ENCODE measurements around the gene ZNF716. TPM values are rescaled to one million over a fixed set of nuclear protein-coding genes. Genes with fewer than 3 reads are reported as not detected.

Gene ZNF716
- total RNA-seq, 1 donor from 2014 or later = not detected

DNA sequence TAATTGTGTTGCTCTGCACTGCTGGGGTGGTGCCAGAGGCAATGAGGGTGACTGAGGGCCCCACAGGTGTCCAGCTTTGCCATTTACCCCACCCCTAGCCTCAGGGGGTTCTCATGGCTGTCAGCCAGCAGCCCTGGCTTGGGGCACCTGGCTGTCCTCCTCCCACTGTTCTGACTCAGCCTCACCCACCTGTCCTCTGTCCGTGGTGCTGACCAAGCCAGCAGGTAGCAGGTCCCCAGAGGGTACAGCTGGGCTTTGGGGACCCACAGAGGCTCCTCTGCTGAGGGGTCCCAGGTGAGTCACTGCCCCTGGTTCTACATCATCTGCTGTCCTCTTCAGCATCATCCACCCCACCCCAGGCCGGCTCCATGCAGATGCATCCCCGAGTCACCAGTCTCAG lies 32.2 kb upstream of the ZNF716 start:
- DNase-seq (ENCODE audit: extremely low spot score in 2 of 2) = peak; percentile 62 to 72
- intact Hi-C loops (cut with DNase I) = no loop called here
- no peaks in the 10 kb centered on the region for H3K36me3 ChIP-seq
- TF ChIP-seq POLR2AphosphoS5 (IDR thresholded peaks at IDR 0.05; ENCODE audit: insufficient read depth in 1 of 2, low read depth in 1 of 2) (no peak), POLR2A (IDR thresholded peaks at IDR 0.05) (no peak)
- TF ChIP-seq, protein P1, sequence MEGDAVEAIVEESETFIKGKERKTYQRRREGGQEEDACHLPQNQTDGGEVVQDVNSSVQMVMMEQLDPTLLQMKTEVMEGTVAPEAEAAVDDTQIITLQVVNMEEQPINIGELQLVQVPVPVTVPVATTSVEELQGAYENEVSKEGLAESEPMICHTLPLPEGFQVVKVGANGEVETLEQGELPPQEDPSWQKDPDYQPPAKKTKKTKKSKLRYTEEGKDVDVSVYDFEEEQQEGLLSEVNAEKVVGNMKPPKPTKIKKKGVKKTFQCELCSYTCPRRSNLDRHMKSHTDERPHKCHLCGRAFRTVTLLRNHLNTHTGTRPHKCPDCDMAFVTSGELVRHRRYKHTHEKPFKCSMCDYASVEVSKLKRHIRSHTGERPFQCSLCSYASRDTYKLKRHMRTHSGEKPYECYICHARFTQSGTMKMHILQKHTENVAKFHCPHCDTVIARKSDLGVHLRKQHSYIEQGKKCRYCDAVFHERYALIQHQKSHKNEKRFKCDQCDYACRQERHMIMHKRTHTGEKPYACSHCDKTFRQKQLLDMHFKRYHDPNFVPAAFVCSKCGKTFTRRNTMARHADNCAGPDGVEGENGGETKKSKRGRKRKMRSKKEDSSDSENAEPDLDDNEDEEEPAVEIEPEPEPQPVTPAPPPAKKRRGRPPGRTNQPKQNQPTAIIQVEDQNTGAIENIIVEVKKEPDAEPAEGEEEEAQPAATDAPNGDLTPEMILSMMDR (IDR thresholded peaks at IDR 0.05) = no peak
- no peak overlapping the region for H3K27ac ChIP-seq
- H3K9me3 ChIP-seq = no peaks in the 10 kb centered on the region
- no peak overlapping the region for H3K4me3 ChIP-seq
- H3K27me3 ChIP-seq = no peaks in the 10 kb centered on the region
- H3K4me1 ChIP-seq = no peaks in the 10 kb centered on the region

DNA sequence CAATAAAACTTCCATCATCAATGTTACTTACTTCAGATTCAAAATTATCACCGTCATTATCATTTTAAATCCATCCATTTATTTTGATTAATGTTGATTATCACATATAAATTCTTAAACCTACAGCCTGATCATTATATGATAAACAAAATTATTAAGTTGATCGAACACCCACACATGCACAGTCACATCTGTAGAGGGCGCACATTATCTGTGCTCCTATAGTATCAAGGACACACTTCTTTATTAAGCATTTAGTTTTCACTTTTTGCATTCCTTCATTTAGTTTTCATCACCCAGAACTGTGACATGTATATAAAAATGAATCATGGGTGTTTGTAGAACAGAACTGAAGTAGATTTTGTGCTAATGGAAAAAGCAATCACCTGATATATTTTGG lies 26.2 kb upstream of the ZNF716 start:
- TF ChIP-seq POLR2AphosphoS5 (IDR thresholded peaks at IDR 0.05; ENCODE audit: insufficient read depth in 1 of 2, low read depth in 1 of 2) (no peak), POLR2A (IDR thresholded peaks at IDR 0.05) (no peak)
- TF ChIP-seq, protein P1 (IDR thresholded peaks at IDR 0.05) = no peak
- H3K27me3 ChIP-seq = no peaks in the 10 kb centered on the region
- H3K4me1 ChIP-seq = no peaks in the 10 kb centered on the region
- H3K4me3 ChIP-seq = no peak overlapping the region
- no peaks in the 10 kb centered on the region for H3K9me3 ChIP-seq
- H3K27ac ChIP-seq = no peak overlapping the region
- intact Hi-C loops (cut with DNase I) = no loop called here
- no peaks in the 10 kb centered on the region for H3K36me3 ChIP-seq
- DNase-seq (ENCODE audit: extremely low spot score in 2 of 2) = no peak

DNA sequence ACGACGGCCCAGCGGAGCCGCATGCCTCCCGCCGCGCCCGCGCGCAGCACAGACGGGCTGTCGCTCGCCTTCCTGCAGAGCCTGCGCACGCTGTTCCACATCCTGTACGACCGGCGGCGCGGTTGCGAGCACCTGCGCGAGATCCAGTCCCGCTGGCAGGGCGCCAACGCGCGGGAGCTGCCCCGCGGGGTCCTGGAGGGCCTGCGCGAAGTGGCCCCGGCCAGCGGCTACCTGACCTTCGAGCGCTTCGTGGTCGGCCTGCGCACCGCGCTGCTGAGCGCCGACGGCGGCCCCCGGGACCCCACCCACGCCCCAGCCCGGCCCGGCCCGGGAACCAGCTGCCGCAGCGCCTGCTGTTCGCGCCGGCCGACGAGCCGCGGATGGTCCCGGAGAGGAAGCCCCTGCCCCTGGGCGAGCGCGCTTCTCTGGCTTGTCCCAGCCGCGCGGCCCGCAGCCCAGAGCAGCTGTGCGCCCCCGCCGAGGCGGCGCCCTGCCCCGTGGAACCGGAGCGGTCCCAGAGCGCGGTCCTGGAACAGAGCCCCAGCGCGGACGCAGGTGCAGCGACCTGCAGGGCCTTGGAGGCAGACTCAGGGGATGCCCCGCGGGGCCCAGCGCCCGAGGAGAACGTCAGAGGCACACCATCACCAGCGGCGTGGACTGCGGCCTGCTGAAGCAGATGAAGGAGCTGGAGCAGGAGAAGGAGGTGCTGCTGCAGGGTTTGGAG lies 25.3 kb upstream of the ZNF716 start:
- H3K4me1 ChIP-seq = no peaks in the 10 kb centered on the region
- no peak overlapping the region for H3K4me3 ChIP-seq
- no peaks in the 10 kb centered on the region for H3K36me3 ChIP-seq
- TF ChIP-seq POLR2A (IDR thresholded peaks at IDR 0.05) (no peak), POLR2AphosphoS5 (IDR thresholded peaks at IDR 0.05; ENCODE audit: insufficient read depth in 1 of 2, low read depth in 1 of 2) (no peak)
- TF ChIP-seq, protein P1 (IDR thresholded peaks at IDR 0.05) = no peak
- intact Hi-C loops (cut with DNase I) = no loop called here
- no peaks in the 10 kb centered on the region for H3K9me3 ChIP-seq
- no peak overlapping the region for H3K27ac ChIP-seq
- H3K27me3 ChIP-seq = no peaks in the 10 kb centered on the region
- DNase-seq (ENCODE audit: extremely low spot score in 2 of 2) = no peak

DNA sequence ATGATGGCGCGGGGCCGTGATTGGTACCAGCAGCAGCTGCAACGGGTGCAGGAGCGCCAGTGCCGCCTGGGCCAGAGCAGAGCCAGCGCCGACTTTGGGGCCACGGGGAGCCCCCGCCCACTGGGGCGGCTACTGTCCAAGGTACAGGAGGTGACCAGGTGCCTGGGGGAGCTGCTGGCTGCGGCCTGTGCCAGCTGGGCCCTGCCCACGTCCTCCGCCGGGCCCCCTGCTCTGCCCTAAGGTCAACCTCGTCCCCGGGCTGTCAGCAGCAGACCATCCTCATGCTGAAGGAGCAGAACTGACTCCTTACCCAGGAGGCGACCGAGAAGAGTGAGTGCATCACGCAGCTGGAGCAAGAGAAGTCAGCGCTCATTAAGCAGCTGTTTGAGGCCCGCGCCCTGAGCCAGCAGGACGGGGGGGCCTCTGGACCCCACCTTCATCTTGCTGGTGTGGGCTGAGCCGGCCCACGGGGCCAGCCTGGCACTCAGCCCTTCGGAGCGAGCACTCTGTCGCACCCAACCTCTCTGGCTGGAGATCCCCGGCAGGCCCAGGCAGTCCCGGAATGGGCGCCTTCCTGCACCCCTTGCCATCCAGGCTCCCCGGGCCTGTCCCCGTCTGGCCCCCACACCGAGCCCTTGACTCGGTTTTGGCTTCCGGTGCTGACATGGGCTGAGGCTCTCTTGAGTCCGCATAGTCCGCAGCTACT lies 24.6 kb upstream of the ZNF716 start:
- Histone ChIP-seq H3K9me3 (no peaks in the 10 kb centered on the region), H3K27me3 (no peaks in the 10 kb centered on the region), H3K4me3 (no peak overlapping the region), H3K4me1 (no peaks in the 10 kb centered on the region), H3K27ac (no peak overlapping the region), H3K36me3 (no peaks in the 10 kb centered on the region)
- TF ChIP-seq POLR2AphosphoS5 (IDR thresholded peaks at IDR 0.05; ENCODE audit: insufficient read depth in 1 of 2, low read depth in 1 of 2) = no peak
- TF ChIP-seq, protein P1 (IDR thresholded peaks at IDR 0.05) = no peak
- TF ChIP-seq POLR2A (IDR thresholded peaks at IDR 0.05) = no peak
- intact Hi-C loops (cut with DNase I) = no loop called here
- peak in 1 of 2 donors; percentile 87 for DNase-seq (ENCODE audit: extremely low spot score in 2 of 2)

Data from vagina (tissue), 2 donors.